Mucosa of stomach (tissue), 1 donor: ENCODE results near the gene CNDP2.

Experiments
- H3K27me3 ChIP-seq: one replicate; pipeline ENCODE4 v1.7.0; 2013; ENCODE audit warnings: mild to moderate bottlenecking, low read length; ENCODE audit not compliant: control insufficient read depth, insufficient read depth
- H3K36me3 ChIP-seq: one replicate; pipeline ENCODE4 v1.7.0; 2013; ENCODE audit warnings: low read length; ENCODE audit not compliant: control insufficient read depth, insufficient read depth
- H3K4me1 ChIP-seq: one replicate; pipeline ENCODE4 v1.7.0; 2013; ENCODE audit warnings: mild to moderate bottlenecking, low read length; ENCODE audit not compliant: control insufficient read depth, insufficient read depth
- H3K4me3 ChIP-seq: one replicate; pipeline ENCODE4 v1.7.0; 2013; ENCODE audit warnings: low read length
- H3K9ac ChIP-seq: one replicate; pipeline ENCODE4 v1.7.0; 2013; ENCODE audit warnings: mild to moderate bottlenecking, low read length, moderate library complexity
- H3K9me3 ChIP-seq: one replicate; pipeline ENCODE4 v1.7.0; 2013; ENCODE audit warnings: mild to moderate bottlenecking, low read length, moderate library complexity; ENCODE audit not compliant: control insufficient read depth
- donor health status: Pancreatic carcinoma.

CNDP2 gene

DNA sequence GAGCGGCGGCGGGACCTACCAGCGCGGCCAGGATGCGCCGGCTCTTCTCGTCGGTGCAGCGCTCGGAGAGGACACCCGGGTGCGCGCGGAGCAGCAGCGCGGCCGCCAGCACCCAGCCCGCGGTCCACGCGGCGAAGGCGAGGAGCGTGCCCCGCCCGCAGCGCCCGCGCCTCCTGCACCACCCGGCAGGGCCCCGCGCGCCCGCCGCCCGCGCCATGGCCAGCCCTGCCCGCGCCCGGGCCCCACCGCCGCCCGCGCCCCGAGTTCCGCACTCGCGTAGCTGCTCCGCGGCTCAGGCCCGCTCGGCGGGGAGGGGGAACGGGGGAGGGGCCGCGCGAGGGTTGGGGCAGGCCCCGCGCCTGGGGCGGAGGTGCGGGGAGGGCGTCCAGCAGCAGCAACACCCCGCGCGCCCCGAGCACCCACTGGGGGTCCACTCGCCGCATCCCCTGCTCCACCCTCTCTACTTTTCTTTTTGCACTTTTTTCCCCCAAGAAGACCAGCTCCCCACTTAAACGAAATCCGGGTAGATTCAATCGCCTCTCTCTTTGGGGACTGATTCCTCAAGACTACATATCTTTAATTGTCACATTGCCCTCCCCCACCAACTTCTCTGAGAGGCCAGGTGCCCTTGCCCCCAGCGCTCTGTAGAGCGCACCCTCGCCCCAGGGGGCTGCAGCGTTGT lies 39.0 kb upstream of the CNDP2 start, which contains the start of gene DIPK1C:
TSS of gene DIPK1C (minus strand) at position 266 of the 682 bp plus-strand sequence. CDS start at position 217, 49 bp downstream.
- Histone ChIP-seq H3K4me1 (peaks cover 4% of the 10 kb centered on the region), H3K4me3 (no peak within 1 kb of the TSS), H3K9me3 (no peaks in the 10 kb centered on the region), H3K9ac (no peak within 1 kb of the TSS), H3K36me3 (no peaks in the 10 kb centered on the region), H3K27me3 (peaks cover 46% of the 10 kb centered on the region)

GRCh38 chr18:74457725-74458421 lies 38.3 kb upstream of the CNDP2 start:
- Histone ChIP-seq H3K4me3 (no peak overlapping the region), H3K9me3 (no peaks in the 10 kb centered on the region), H3K9ac (no peak overlapping the region), H3K4me1 (peaks cover 4% of the 10 kb centered on the region), H3K27me3 (peaks cover 46% of the 10 kb centered on the region), H3K36me3 (no peaks in the 10 kb centered on the region)

DNA sequence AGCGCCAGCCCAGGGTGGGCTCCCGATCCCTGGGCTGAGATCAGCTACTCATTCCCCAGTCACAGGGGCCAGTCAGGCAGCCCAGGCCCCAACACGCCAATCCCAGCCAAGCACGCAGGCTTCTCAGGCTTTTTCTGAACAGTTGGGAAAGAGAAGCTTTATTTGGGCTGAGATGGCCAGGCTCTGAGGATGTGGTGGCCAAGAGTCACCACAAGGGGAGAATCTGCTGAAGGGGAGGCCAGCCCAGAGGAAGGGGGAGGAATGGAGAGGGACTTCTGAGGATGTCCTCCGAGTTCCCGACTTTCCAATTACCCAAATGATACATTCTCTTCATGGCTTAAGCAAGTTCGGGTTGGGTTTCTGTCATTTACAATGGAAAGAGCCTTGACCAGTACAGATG lies 36.3 kb upstream of the CNDP2 start:
- Histone ChIP-seq H3K9ac (no peak overlapping the region), H3K4me3 (no peak overlapping the region), H3K9me3 (no peaks in the 10 kb centered on the region), H3K27me3 (peaks cover 37% of the 10 kb centered on the region), H3K36me3 (no peaks in the 10 kb centered on the region), H3K4me1 (peaks cover 4% of the 10 kb centered on the region)

DNA sequence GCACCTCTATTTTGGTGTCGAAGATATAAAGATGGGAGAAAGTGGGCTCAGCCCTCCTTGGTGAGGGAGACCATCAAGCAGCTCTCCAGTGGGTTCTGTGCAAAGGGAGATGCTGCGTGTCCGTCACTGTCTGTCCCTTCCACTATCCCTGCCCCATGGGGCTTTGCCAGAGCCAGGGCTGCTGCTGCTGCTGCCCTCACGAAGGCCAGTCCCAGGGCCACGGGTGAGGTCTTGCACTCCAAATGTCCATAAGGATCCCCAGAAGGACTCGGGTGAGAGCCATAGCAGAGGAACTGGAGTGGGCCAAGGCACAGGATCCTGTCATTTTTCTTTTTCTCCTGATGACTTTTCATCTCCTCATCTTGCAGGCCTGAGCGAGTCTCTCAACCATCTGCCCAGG lies 35.3 kb upstream of the CNDP2 start:
- peaks cover 35% of the 10 kb centered on the region for H3K27me3 ChIP-seq
- H3K36me3 ChIP-seq = no peaks in the 10 kb centered on the region
- H3K9ac ChIP-seq = no peak overlapping the region
- H3K9me3 ChIP-seq = no peaks in the 10 kb centered on the region
- no peak overlapping the region for H3K4me3 ChIP-seq
- H3K4me1 ChIP-seq = peaks cover 4% of the 10 kb centered on the region

GRCh38 chr18:74463254-74463653 lies 32.9 kb upstream of the CNDP2 start:
- H3K27me3 ChIP-seq = peaks cover 13% of the 10 kb centered on the region
- no peaks in the 10 kb centered on the region for H3K9me3 ChIP-seq
- H3K4me1 ChIP-seq = peaks cover 2% of the 10 kb centered on the region
- H3K4me3 ChIP-seq = no peak overlapping the region
- H3K36me3 ChIP-seq = no peaks in the 10 kb centered on the region
- no peak overlapping the region for H3K9ac ChIP-seq

DNA sequence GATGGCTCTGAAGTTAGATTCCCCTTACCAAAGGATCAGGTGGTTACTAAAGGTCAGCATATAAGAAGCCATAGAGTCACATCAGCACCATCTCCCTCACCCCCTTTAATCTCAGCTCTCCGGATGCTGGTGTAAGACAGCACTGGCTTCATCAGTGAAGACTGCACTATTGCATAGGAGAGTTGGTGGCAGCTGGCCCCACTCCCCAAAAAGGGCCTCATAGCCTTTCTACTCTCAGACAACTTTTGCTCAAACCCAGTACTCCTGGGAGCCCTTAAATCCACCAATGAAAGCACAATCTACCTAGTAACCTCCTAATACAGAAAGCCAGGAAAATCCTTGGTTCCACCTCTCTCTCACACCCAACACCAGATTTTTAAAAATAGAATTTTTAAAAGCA lies 32.2 kb upstream of the CNDP2 start:
- Histone ChIP-seq H3K27me3 (peaks cover 8% of the 10 kb centered on the region), H3K4me3 (no peak overlapping the region), H3K9me3 (no peaks in the 10 kb centered on the region), H3K4me1 (peaks cover 8% of the 10 kb centered on the region), H3K36me3 (no peaks in the 10 kb centered on the region), H3K9ac (no peak overlapping the region)

GRCh38 chr18:74465775-74466174 lies 30.4 kb upstream of the CNDP2 start:
- Histone ChIP-seq H3K27me3 (no peaks in the 10 kb centered on the region), H3K4me3 (no peak overlapping the region), H3K9ac (no peak overlapping the region), H3K9me3 (no peaks in the 10 kb centered on the region), H3K4me1 (peaks cover 8% of the 10 kb centered on the region), H3K36me3 (no peaks in the 10 kb centered on the region)

DNA sequence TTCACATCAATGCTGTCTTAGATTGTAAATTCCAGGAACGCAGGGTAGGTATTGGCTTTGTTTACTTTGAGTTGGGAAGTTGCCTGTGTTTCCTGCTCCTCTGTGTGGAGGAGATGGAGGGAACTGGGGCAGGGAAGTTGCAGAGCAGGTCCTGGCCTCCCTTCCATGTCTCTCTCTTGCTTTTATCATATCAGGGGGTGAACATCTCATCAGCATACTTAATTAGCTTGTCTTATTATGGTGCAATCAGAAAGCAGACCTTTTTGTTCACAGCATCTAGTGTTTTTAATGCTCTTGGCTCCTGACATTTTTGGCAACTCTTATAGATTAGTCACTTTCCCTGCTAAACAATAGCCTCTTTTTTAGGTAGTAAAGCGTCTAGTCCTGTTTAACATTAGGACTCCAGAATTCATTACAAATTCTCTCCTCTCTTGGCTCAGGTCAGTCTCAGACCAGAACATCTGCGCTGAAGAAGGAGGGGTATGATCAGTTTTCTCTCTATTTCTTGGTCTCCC lies 27.6 kb upstream of the CNDP2 start:
- H3K9me3 ChIP-seq = no peaks in the 10 kb centered on the region
- H3K9ac ChIP-seq = no peak overlapping the region
- H3K36me3 ChIP-seq = no peaks in the 10 kb centered on the region
- H3K4me1 ChIP-seq = peaks cover 8% of the 10 kb centered on the region
- no peak overlapping the region for H3K4me3 ChIP-seq
- H3K27me3 ChIP-seq = no peaks in the 10 kb centered on the region

- Histone ChIP-seq H3K9ac (no peak overlapping the region), H3K9me3 (no peaks in the 10 kb centered on the region), H3K4me3 (no peak overlapping the region), H3K27me3 (no peaks in the 10 kb centered on the region), H3K4me1 (peaks cover 13% of the 10 kb centered on the region), H3K36me3 (no peaks in the 10 kb centered on the region)
Measured at GRCh38 chr18:74472312-74472711, 23.9 kb upstream of the CNDP2 start.

DNA sequence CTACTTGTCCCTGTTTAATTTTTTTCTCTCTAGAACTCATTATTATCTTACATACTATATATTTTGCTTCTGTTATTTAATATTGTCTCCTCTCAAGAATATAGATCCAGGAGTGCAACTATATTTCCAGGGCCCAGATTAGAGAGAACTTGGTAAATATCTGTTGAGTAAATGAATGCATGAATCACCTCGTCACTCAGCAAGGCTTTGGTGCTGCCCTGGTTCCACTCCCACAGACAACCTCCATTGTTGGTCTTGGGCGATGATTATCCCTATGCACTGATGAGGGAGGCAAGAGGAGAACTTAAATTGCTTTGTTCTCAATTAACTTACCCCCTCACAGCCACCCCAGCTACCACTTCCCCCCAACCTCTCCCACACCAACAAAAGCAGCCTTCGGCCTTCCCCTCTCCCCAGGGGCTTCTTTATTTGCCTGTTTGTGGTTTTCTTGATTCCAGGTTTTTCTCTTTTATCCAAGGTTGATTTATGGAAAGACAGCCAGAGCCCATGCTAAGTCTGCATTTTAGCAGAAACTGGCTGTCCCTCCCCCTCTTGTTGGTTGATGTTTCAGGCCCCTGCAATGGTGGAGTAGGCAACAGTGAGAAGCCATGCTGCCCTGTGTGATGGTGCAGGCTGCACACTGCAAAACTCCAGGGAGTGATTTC lies 22.1 kb upstream of the CNDP2 start:
- Histone ChIP-seq H3K9me3 (no peaks in the 10 kb centered on the region), H3K9ac (no peak overlapping the region), H3K4me3 (no peak overlapping the region), H3K36me3 (no peaks in the 10 kb centered on the region), H3K27me3 (no peaks in the 10 kb centered on the region), H3K4me1 (peaks cover 14% of the 10 kb centered on the region)

DNA sequence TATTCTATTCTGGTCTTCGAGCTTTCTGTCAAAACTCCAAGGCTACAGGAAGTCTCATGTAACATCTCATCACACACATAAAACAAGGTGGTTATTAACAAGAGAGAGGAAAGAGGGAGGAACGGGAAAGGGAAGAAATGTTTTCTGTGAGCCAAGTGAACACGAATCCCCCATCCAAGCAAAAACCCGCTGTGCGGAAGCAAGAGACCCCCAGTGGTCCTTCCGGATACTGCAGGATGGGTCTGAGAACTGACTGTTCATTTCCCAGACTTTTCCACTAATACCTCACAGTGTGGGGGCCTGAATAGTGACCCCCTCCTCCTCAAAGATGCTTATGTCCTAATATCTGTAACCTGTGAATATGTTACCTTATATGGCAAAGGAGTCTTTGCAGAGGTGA lies 20.0 kb upstream of the CNDP2 start:
- Histone ChIP-seq H3K9ac (no peak overlapping the region), H3K27me3 (no peaks in the 10 kb centered on the region), H3K36me3 (no peaks in the 10 kb centered on the region), H3K4me3 (no peak overlapping the region), H3K4me1 (peaks cover 31% of the 10 kb centered on the region), H3K9me3 (no peaks in the 10 kb centered on the region)

DNA sequence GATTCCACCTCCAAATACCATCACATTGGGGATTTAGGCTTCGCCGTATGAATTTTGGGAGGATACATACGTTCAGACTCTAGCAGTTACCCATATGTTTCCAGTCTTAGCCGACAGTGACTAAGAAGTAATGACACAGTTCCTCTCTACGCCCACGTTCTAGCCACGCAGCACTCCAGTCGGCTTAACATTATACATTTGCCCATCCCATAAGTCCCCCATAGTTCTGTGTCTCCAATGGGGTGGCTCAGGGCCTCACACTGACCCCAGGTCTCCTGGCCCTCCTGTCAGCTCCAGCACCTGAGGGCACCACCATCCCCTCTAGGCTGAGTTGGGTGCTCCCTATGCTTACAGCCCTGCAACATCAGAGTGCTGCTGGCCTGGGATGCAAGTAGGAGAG lies 18.4 kb upstream of the CNDP2 start:
- Histone ChIP-seq H3K4me1 (peaks cover 31% of the 10 kb centered on the region), H3K36me3 (no peaks in the 10 kb centered on the region), H3K9me3 (no peaks in the 10 kb centered on the region), H3K9ac (no peak overlapping the region), H3K4me3 (no peak overlapping the region), H3K27me3 (no peaks in the 10 kb centered on the region)
